Skeletal muscle cell (primary cell): ENCODE results near the gene PDHX.
"Not testable (repeated sequence)": the region's sequence is repeated elsewhere in the genome, so short reads cannot be mapped to it uniquely, and the experiment has no call there.

ENCODE experiments used
- DNase-seq: peaks from one replicate; pipeline ENCODE4 v3.0.0-alpha.2; 2010; ENCODE audit warnings: low read depth
- H3K4me3 ChIP-seq: 2 replicates; pipeline ENCODE4 v1.5.1; 2011; ENCODE audit warnings: low read depth, mild to moderate bottlenecking, control low read depth, low read length, moderate library complexity

PDHX gene

DNA sequence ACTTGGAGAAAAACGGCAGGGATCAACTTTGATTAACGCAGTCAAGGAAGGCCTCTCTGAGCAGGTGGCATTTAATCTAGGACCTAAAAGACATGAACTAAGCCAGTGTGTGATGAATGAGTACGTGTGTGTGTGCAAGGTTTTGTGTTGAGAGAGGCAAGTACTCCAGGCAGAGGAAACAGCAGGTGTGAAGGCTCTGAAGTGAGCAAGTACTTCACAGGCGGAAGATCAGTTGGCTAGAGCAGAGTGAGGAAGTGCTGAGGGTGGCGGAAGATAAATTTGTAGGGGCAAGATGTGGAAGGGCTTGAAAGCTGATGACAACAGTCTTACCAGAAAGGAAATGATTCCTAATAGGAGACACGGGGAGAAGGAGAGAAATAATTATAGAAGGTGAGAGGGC, 7.0 kb upstream of the PDHX start:
- DNase-seq: no peak
- no peak overlapping the region for H3K4me3 ChIP-seq

DNA sequence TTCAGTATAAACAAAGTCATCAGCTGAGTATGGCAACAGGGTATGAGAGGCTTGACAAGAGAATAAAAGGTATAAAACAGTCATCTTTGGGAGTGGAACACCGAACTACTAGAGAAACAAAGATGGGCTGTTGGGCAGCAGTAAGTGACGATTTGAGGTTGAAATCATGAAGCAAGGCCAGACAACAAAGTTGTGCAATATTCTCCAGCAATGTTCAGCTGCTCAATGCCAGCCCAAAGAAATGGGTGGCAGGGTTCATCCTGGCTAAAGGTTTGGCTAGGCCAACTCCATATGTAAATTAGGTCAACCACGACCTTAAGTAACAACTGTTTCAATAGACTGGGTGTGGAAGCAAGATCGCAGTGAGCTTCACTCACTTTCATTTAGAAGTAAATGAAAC, 6.5 kb upstream of the PDHX start:
- H3K4me3 ChIP-seq: no peak overlapping the region
- no peak for DNase-seq

DNA sequence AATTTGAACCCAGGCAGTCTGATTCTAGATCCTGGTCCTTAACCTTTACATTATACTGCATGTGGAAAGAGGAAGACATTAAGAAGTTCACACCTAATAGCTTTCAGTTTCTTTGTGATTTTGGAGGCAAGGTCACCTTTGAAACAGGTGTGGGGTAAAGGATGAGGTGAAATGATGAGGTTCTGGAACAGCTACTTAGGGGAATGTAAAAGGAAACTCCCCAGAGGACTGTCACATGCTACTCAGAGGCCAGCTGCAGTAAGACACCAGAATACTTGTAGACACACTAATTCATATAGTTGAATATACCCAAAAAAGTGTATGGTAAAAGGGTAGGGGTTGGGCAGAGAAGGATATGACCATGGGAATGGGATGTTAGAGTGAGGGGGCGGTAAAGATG, 5.6 kb upstream of the PDHX start:
- H3K4me3 ChIP-seq: no peak overlapping the region
- no peak for DNase-seq

DNA sequence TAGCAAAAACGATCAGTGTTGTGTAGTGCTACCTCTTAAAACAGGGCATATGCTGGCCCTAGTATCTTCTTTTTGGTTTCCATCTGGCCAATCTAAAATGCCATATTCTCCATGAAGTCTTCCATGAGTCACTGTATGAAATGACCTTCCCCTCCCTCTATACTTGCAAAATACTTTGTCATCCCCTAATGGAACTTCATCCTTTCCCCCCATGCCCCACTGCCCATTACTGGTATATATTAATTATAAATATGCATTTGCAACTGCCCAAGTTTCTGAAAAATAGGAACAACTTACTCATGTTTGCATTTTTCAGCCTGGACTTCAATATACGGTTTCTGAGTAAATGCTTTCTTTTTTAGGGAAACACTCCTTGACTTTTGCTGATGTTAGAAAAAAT, 4.7 kb upstream of the PDHX start:
- DNase-seq: no peak

DNA sequence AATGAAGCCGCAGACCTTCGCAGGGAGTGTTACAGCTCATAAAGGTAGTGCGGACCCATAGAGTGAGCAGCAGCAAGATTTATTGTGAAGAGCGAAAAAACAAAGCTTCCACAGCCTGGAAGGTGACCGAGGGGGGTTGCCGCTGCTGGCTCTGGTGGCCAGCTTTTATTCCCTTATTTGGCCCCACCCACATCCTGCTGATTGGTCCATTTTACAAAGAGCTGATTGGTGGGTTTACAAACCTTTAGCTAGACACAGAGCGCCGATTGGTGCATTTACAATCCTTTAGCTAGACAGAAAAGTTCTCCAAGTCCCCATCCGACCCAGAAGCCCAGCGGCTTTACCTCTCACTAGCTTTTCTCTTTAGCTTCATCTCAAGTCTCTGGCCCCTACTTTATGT, 2.9 kb upstream of the PDHX start:
- H3K4me3 ChIP-seq, DNase-seq: not testable (repeated sequence)

More for the DNA sequence above, 4.7 kb upstream of the PDHX start:
- H3K4me3 ChIP-seq: no peak overlapping the region

DNA sequence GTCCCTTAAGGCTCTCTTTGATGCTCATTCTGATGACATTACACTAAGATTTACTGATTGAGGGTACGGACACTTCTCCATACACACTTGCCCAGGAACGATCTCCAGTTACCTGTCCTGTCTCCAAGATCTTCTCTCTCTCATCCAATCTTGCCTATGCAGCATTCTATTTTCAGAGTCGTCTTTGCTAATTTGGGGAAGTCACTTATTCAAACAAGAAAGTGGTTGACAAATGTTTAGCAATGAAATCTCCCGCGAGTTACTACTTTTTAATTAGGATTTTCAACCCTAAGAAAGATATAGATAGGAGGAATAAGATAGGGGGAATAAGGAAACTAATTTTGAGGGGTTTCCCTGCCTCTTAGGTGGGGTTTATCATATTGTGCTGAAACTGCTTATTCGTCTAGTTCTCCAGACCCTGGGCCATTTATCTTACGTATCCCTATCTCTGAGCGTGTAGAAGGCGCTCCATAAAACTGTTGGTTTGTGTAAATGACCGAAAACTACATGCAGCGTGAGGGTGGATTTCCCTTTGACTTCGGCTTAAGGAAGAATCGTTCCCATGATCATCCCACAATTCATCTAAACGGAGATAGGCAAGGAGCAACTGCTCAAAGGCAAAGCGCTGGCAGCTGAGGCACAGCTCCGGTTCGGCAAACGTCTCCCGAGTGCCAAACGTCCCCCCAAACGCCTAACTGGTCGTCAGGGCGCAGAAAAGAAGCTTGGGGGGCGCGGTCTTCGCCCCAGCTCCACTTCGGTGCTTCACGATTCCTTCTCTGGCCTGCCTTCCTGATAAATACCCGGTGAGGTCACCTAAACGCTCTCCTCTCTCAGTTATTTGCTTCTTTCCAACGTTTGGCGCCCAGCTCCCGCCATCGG, 1.0 kb upstream of the PDHX start:
- DNase-seq: no peak
- peak overlapping the region; percentile 93 for H3K4me3 ChIP-seq

DNA sequence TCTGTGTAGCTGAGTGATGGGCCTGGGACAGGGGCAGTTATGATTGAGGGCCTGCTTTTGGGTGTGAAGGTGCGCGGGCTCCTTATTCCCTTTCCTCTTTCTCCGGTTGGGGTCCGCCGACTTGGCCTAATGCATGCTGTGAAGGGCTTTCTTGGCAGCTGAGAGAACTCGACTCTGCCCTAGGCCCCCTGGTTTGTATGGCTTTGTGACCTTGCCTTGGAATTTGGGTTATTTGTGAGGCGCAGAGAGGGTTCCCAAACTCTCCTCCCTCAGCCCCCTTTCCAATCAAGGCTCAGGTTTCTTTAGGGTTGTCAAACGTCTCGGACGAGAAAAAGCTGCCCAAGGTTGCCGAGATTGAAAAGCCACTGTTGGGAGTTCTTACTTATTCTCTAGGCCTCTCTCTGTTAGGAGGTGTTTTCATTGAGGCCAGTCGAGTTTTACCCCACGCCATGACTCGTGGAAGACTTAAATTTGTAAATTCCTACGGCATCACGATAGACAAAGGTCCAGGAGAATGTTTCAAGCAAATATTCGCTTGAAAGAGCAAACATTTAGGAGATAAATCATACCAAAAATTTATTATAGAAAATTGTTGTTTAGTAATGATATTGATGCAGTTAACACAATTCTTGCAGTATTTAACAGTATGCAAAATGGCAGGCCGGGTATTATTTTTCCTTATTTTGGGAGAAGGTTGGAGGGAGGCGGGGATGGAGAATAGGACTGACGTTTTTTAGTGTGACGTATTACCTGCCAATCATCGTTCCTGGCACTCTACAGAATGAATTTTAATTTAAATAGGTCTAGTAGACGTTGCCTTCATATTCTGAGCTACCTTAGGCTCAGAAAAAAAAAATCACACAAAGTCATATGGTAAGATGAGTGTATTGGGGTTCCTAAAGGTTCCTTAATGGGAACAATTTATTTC, 689 bp downstream of the PDHX start:
- H3K4me3 ChIP-seq: peak overlapping the region; percentile 93
- DNase-seq: no peak

DNA sequence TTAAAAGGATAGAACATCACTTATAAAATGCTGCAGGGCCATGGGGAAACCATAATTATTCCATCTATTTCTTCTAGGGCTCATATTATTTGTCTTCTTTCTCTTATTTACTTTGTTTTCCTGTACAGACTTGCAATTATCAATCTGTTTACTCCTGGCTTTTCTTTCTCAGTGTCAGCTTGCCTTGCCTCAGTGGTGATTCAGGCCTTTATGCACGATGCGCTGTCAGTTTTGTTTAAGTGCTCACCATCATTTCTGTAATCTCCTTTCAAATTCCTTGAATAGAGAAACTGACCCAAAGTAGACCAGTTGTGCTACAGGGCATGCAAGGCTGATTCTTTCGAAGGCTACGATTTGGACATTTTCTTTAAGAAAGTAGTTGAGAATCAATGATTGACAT, 4.7 kb downstream of the PDHX start:
- DNase-seq: no peak
- H3K4me3 ChIP-seq: no peak overlapping the region

DNA sequence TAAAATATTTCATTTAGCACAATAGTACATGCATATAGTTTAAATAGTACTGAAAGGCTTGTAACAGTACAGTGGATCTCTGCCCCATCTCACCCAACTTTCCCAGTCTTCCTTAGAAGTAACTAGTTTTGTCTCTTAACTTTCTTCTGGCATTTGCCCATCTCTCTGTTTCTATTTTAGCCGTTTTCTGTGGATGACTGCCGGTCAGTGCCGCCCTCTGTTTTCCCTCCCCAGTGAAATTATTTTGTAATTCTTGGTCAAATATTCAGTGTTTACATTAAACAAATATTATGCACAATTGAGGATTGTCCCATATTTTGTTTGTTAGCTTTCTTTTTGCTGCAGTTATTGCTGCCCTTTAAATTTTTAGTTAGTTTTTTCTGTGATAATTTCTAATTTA, 8.3 kb downstream of the PDHX start:
- DNase-seq: no peak
- no peak overlapping the region for H3K4me3 ChIP-seq

DNA sequence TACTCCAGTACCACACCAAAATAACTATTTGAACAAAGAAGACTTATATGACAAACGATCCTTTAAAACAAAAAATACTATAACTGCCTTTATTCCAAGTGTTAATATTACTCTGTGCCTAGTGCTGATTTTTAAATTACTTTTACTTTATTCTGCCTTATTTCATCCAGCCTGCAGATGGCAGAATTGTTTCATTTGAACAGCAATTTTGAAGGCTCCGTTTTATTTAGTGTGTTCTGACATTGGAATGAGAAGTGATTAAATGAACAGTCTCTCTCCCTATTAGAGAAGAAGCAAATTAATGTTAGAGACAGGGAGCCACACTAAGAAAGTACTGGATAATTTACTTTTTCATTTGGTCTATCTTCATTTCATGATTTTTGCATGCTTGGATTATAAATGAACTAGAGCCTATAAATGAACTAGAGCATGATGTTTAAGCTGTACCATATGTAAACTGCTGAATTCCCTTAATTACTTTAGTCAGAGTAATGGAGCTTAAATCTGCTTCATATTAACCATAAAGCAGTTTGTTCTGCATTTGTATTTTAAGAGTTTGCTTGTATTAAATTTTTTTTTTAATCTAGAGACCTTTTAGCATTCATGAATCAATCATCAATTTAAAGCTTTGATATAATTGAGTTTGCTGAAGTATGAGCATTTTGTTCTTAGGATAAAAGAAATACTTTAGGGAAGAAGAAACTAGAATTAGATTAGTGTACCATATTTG, 9.8 kb downstream of the PDHX start:
- no peak for DNase-seq
- no peak overlapping the region for H3K4me3 ChIP-seq

DNA sequence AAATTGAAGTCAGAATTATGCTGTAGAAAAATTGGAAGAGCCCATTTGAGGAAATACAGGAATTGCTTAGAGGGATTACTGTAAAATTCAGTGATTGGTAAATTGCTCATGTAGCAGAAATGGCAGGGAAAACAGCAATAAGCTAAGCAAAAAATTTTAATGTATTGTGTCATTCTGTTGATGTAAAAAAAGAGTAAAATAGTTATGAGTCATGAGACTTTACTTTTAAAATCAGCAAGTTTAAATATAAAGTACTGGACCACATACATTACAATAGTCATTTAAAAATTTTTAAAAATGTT, 10.4 kb downstream of the PDHX start:
- no peak for DNase-seq
- H3K4me3 ChIP-seq: no peak overlapping the region

DNA sequence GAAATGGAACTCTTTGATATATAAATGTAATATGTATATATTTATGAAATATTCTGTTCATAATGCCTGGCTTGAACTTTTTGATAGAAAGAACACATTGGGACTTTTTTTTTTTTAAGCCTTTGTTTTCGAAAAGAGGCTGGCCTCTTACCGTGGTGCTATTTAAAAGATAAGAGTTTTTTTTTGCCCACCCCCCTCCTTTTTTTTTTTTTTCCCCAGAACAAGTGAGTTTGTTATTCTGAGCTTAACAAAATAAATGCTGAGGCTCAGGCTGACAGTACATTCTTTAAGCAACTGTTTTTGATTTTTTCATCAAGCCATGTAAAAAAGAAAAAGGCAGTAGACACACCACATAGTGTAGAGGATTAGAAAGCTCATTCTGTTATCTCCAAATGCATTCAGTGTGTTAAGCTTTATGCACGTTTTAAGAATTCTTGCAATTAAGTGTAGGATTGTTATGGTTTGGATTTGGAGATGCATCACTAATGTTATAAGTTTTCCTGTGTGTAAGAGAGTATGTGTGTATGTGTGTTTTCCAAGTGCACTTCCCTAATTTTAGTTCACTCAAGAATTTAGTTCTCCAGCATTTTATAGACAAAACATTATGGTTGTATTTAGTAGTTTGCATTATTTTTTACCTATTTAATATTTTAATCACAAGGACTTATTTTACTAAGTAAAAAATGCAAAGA, 12.0 kb downstream of the PDHX start:
- no peak for DNase-seq

DNA sequence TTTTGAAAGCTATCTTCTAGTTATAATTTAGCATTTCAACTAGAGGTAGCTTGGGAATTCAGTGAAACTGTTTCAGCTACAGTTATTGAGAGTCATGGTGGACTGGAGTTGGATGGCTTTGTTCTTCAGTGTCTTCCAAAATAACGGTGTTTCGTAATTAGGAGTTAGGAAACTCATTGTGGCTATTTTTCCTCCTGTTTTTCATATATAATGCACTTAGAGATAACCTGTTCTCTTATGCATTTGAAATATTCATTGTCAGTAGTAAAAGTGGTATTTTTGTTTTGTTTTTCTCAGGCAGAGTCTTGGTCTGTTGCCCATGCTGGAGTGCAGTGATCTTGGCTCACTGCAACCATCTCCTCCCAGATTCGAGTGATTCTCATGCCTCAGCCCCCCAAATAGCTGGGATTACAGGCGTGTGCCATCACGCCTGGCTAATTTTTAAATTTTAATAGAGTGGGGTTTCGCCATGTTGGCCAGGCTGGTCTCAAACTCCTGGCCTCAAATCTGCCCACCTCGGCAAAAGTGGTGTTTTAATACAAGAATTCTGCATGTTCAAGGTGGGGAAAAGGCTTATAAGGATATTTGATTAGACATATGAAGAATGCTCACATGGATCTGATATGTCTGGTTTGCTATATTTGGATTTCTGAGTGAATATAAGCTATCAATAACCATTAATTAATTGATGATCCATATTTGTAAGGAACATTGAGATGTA, 12.7 kb downstream of the PDHX start:
- no peak overlapping the region for H3K4me3 ChIP-seq
- no peak for DNase-seq

More for the DNA sequence above, 12.0 kb downstream of the PDHX start:
- H3K4me3 ChIP-seq: no peak overlapping the region

DNA sequence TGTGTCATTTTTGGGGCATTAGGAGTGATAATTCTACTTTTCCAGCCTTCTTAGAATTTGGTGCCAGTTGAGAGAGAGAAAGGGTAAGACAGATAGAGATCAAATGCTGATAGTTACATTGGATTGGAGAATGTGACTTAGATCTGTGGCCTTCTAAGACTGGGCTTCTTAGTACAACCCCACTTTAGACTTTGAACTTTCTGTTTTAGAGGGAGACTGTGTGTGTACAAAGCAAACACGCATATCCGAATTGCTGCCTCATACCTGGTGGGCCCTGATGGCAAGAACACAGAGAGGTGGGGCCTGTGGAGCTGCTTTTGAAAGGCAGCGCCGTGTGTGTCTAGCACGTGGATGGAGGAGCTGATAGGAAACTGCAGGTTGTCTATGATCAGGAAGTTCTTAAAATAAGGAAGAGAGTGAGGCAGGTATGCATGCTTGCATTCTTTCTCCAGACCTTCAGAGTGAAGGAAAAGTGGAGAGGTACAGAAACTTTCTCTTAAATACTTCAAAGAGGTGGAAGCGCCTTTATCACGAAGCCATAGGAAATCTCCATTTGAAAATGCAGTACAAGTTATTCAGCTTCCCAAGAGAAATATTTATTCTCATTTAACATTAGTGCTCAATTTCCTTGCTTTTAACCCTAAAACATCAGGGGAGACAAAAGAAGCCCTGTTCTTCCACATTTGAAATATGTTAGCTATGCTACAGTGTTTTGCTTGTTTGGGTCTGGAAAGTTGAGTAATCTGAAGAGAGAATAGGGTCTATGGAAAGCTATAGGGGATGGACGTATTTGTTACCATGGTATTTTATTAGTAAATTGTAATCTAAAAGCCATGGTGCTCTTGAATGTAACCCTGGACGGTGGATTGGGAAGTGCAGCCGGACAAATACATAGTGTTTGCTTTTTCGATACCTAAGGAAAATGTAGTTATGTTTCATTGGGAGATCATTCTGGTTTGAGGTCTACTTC, 13.7 kb downstream of the PDHX start:
- DNase-seq: no peak
- H3K4me3 ChIP-seq: no peak overlapping the region

DNA sequence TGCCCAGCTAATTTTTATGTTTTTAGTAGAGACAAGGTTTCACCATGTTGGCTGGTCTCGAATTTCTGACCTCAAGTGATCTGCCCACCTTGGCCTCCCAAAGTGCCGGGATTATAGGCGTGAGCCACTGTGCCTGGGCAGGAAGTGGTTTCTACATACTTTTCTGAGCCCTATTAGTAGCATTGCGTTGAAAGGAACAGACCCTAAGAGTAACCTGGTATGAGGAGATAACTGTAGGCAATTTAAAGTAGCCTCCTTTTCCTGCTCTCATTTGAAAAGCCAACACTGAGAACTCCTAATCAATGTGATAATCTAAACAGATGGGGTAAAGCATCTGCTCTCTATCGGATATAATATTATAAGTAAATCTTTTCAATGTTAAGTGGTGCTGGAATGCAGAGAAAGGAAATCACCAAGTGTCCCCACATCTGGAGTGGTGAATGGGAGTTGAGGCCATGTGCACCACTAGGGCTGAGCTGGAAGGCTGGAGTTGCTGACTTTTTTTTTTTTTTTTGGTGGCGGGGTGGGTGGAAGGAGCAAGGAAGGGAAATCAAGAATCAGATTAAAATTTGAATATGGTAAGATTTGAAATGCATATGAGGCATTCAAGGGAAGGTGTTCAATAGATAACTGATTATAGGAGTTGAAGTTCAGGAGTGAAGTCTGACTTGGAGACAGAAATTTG, 20.7 kb downstream of the PDHX start:
- no peak for DNase-seq
- no peak overlapping the region for H3K4me3 ChIP-seq

DNA sequence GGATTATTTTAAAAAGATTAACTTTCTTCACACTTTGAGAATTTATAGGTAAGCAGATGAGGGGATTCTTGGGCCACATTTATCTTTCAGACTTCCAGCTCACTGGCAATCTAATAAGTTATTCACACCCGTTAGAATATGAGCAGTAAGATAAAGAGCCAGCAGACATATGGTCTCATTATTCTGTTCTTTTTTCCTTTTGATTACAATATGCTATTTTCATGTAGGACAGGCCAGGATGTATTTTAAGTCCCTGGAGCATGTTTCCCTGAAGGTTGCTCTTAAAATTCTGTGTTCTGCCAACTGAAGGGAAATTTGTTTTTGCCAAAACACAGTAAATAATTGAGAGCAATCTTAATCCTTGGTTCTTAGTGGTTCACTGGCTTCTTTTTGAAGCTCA, 22.2 kb downstream of the PDHX start:
- no peak for DNase-seq
- no peak overlapping the region for H3K4me3 ChIP-seq

DNA sequence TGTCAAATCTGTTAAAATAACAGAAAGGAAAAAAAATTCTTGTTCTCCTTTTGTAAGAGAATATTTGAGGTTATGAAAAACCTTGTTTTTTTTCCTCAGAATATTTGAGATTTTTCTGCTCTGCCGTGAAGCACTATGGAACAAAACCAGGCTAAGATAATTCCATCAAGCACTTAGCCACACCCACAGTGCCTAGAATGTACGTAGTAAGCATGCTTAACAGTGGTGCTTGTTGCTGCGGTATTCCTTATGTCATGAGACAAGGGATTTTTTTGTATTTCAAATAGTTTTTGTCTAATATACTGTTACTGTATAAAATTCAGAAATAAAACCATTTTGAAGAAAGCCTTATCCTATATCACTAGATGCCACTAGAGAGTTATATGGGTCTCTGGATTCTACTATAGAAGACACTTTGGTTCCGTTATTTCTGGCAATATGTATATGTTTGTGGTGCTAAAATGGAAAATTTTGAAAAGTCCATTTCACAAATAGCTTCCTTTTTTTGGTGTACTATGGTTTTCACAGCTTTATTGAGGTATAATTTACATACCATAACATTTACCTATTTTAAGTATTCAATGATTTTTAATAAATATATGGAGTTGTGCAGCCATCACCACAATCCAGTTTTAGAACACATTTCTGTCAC, 23.7 kb downstream of the PDHX start:
- no peak overlapping the region for H3K4me3 ChIP-seq
- DNase-seq: no peak
